Measurements from ENCODE around the gene HNF4A.

The HNF4A gene

GRCh38 chr20:44420497-44420896, 65.0 kb downstream of the HNF4A start:
- Histone ChIP-seq H3K9ac (ENCODE audit: low read depth, low read length) (no peak overlapping the region), H3K27me3 (ENCODE audit: insufficient read depth, low read length) (no peaks in the 10 kb centered on the region; the same call in 1 of the 2 replicates), H3K9me3 (ENCODE audit: insufficient read depth, low read depth, low read length) (no peaks in the 10 kb centered on the region), H3K27ac (ENCODE audit: low read depth, low read length) (no peak overlapping the region), H3K36me3 (ENCODE audit: insufficient read depth, low read length) (no peaks in the 10 kb centered on the region), H3K4me3 (ENCODE audit: low read length) (no peak overlapping the region), H3K4me1 (ENCODE audit: insufficient read depth, low read length) (no peaks in the 10 kb centered on the region)
- 96% methylated on average over 4 of the region's 4 CpGs for WGBS

DNA sequence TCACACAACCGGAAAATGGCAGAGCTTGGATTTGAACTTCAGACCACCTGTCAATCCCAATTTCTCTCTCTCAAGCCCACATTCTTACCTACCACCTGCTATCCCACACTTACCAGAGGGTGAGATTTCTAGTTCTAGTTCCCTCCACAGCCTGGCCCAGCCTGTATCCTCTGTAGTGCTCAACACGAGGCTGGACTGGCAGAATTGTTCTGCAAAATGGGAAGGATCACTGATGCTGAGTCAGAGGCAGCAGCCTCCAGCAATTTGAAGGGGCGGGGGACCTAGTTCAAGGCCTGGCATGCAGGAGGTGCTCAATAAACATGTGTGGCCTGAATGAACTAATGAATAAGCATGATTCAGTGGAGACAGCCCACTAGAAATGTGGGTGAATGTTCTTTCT, 66.6 kb downstream of the HNF4A start:
- Histone ChIP-seq H3K36me3 (ENCODE audit: insufficient read depth, low read length) (no peaks in the 10 kb centered on the region), H3K9me3 (ENCODE audit: insufficient read depth, low read depth, low read length) (no peaks in the 10 kb centered on the region), H3K4me3 (ENCODE audit: low read length) (no peak overlapping the region), H3K9ac (ENCODE audit: low read depth, low read length) (no peak overlapping the region), H3K4me1 (ENCODE audit: insufficient read depth, low read length) (no peaks in the 10 kb centered on the region), H3K27ac (ENCODE audit: low read depth, low read length) (no peak overlapping the region), H3K27me3 (ENCODE audit: insufficient read depth, low read length) (no peaks in the 10 kb centered on the region; the same call in 1 of the 2 replicates)
- WGBS = 78% methylated on average over 3 of the region's 3 CpGs

DNA sequence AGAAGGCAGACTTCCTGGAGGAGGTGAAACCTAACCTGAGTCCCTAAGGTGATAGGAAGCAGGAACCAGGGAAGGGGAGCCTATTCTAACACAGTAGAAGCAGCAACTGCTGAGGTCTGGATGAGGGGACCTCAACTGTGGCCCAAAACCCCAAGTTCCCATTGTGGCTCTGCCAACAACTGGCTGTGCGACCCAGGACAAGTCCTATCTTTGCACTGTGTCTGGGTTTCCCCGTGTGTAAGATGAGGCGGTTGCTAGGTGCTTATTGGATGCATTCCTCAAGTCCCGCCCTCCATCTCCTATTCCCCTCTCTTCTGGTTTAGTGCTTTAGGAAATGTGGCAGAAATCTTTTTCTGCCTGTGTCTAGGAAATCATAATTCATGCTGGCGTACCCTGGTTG, 68.0 kb downstream of the HNF4A start:
- WGBS = 88% methylated on average over 4 of the region's 5 CpGs
- Histone ChIP-seq H3K9me3 (ENCODE audit: insufficient read depth, low read depth, low read length) (no peaks in the 10 kb centered on the region), H3K4me3 (ENCODE audit: low read length) (no peak overlapping the region), H3K36me3 (ENCODE audit: insufficient read depth, low read length) (no peaks in the 10 kb centered on the region), H3K27me3 (ENCODE audit: insufficient read depth, low read length) (no peaks in the 10 kb centered on the region; the same call in 1 of the 2 replicates), H3K9ac (ENCODE audit: low read depth, low read length) (no peak overlapping the region), H3K4me1 (ENCODE audit: insufficient read depth, low read length) (no peaks in the 10 kb centered on the region), H3K27ac (ENCODE audit: low read depth, low read length) (no peak overlapping the region)

- H3K36me3 ChIP-seq (ENCODE audit: insufficient read depth, low read length) = no peaks in the 10 kb centered on the region
- no peaks in the 10 kb centered on the region for H3K4me1 ChIP-seq (ENCODE audit: insufficient read depth, low read length)
- no peak overlapping the region for H3K9ac ChIP-seq (ENCODE audit: low read depth, low read length)
- H3K27ac ChIP-seq (ENCODE audit: low read depth, low read length) = no peak overlapping the region
- H3K9me3 ChIP-seq (ENCODE audit: insufficient read depth, low read depth, low read length) = no peaks in the 10 kb centered on the region
- H3K27me3 ChIP-seq (ENCODE audit: insufficient read depth, low read length) = no peaks in the 10 kb centered on the region
- WGBS = 89% methylated on average over 14 of the region's 14 CpGs
- H3K4me3 ChIP-seq (ENCODE audit: low read length) = no peak overlapping the region
Measured at GRCh38 chr20:44424039-44424495, 68.6 kb downstream of the HNF4A start.

GRCh38 chr20:44425923-44426322, 70.4 kb downstream of the HNF4A start:
- Histone ChIP-seq H3K27me3 (ENCODE audit: insufficient read depth, low read length) (no peaks in the 10 kb centered on the region), H3K4me3 (ENCODE audit: low read length) (no peak overlapping the region), H3K9me3 (ENCODE audit: insufficient read depth, low read depth, low read length) (no peaks in the 10 kb centered on the region), H3K36me3 (ENCODE audit: insufficient read depth, low read length) (no peaks in the 10 kb centered on the region), H3K27ac (ENCODE audit: low read depth, low read length) (no peak overlapping the region), H3K4me1 (ENCODE audit: insufficient read depth, low read length) (no peaks in the 10 kb centered on the region), H3K9ac (ENCODE audit: low read depth, low read length) (no peak overlapping the region)
- WGBS = 91% methylated on average over 2 of the region's 2 CpGs

DNA sequence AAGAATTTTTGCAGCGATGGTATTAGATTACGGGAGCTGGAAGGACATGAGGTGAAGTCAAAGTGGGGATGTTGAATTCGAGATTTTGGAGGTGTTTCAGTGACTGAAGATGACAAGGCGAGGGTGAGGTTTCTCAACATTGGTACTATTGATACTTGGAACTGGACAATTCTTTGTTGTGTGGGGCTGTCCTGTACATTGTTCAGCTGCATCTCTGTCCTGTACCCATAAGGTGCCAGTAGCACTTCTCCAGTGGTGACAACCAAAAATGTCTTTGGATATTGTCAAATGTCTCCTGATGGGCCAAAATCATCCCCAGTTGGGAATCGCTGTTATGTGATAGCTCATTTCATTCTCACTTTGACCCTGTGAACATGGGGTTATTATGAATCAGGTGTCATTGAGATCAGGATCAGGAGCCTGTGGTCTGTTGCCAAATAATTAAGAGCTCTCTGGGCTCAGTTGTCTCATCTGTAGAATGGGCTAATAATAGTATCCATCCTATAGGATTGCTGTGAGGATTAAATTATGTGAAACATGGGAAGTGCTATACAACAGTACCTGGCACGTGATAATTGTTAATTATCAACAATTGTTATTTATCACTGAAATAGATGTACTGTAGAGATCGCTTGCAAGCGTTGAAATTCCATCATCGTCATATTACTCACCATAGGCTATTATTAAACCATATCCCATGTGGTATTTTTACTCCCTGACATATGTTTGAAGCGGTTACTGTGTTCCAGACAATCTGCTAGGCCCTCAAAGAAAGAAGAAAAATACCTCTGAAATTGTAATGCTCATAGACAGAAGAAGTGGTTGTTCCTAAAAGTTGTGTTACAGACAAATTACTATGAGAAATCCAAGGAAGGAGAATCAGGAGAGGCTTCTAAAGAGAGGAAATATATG, 71.6 kb downstream of the HNF4A start:
- 89% methylated on average over 9 of the region's 10 CpGs for WGBS
- Histone ChIP-seq H3K9ac (ENCODE audit: low read depth, low read length) (no peak overlapping the region), H3K27me3 (ENCODE audit: insufficient read depth, low read length) (no peaks in the 10 kb centered on the region), H3K36me3 (ENCODE audit: insufficient read depth, low read length) (no peaks in the 10 kb centered on the region), H3K27ac (ENCODE audit: low read depth, low read length) (no peak overlapping the region), H3K4me1 (ENCODE audit: insufficient read depth, low read length) (no peaks in the 10 kb centered on the region), H3K4me3 (ENCODE audit: low read length) (no peak overlapping the region), H3K9me3 (ENCODE audit: insufficient read depth, low read depth, low read length) (no peaks in the 10 kb centered on the region)

DNA sequence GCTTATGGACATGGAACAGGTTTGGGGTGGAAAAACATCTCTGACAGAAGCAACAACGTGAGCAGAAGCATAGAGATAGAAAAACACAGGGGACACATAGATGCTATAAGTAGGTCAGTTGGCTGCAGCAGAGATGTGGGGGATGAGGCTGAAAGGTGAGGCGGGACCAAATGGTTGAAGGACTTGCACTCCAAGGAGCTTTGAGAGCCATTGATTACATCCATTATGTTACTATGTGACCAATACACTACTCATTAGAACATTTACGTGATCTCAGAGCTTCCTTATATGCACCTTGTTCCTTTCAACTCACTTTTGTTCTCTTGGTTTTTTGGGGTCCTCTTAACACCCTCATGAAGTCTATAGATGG, 72.3 kb downstream of the HNF4A start:
- Histone ChIP-seq H3K27me3 (ENCODE audit: insufficient read depth, low read length) (no peaks in the 10 kb centered on the region), H3K27ac (ENCODE audit: low read depth, low read length) (no peak overlapping the region), H3K36me3 (ENCODE audit: insufficient read depth, low read length) (no peaks in the 10 kb centered on the region), H3K9ac (ENCODE audit: low read depth, low read length) (no peak overlapping the region), H3K4me1 (ENCODE audit: insufficient read depth, low read length) (no peaks in the 10 kb centered on the region), H3K9me3 (ENCODE audit: insufficient read depth, low read depth, low read length) (no peaks in the 10 kb centered on the region), H3K4me3 (ENCODE audit: low read length) (no peak overlapping the region)
- 88% methylated on average over 3 of the region's 3 CpGs for WGBS

DNA sequence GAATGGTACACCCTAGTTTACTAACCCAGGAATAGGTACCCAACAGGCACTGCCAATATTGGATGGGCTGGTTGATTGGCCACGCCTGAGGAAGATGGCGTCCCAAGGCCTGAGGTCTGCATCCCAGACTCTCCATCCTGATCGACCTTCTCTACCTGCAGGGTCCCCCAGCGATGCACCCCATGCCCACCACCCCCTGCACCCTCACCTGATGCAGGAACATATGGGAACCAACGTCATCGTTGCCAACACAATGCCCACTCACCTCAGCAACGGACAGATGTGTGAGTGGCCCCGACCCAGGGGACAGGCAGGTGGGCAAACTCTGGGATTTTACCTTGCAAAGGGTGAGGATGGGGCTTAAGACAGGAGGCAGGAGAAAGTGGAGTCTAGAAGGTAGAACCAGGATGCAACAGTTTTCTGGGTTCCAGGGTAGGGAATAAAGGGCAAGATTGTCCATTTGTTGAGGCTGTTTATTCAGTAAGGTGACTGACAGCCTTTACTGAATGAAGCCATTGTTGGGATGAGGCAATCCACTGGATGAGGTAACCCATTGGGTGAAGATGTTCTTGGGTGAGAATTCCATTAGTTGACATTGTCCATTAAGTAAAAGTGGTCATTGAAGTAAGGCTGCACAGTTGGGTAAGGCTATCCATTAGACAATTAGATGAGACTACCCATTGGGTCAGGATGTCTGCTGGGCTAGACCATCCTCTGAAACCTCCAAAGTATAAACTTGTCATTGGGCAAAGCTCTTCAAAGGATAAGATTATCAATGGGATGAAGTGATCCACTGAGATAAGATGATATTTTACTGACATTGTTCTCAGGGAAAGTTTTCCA, 72.9 kb downstream of the HNF4A start:
- Histone ChIP-seq H3K4me1 (ENCODE audit: insufficient read depth, low read length) (no peaks in the 10 kb centered on the region), H3K9me3 (ENCODE audit: insufficient read depth, low read depth, low read length) (no peaks in the 10 kb centered on the region), H3K9ac (ENCODE audit: low read depth, low read length) (no peak overlapping the region), H3K36me3 (ENCODE audit: insufficient read depth, low read length) (no peaks in the 10 kb centered on the region), H3K27me3 (ENCODE audit: insufficient read depth, low read length) (no peaks in the 10 kb centered on the region), H3K4me3 (ENCODE audit: low read length) (no peak overlapping the region), H3K27ac (ENCODE audit: low read depth, low read length) (no peak overlapping the region)
- WGBS = 87% methylated on average over 8 of the region's 8 CpGs

DNA sequence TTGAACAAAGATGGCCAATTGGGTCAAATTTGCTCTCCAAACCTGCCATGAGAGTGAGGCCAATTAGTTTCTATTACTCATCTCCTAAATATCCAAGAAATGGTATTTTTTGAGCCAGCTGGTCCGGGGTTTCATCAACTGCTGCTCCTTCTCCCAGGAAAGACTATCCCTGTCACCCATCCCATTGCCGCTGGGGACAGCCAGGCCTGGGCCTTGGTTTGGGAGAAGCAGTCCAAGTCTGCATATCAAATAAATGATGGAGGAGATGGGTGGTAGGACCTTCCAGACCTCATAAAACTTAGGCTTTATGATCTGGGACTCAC, 73.5 kb downstream of the HNF4A start:
- 96% methylated on average over 2 of the region's 2 CpGs for WGBS
- no peaks in the 10 kb centered on the region for H3K36me3 ChIP-seq (ENCODE audit: insufficient read depth, low read length)
- H3K4me3 ChIP-seq (ENCODE audit: low read length) = no peak overlapping the region
- no peak overlapping the region for H3K9ac ChIP-seq (ENCODE audit: low read depth, low read length)
- H3K9me3 ChIP-seq (ENCODE audit: insufficient read depth, low read depth, low read length) = no peaks in the 10 kb centered on the region
- no peak overlapping the region for H3K27ac ChIP-seq (ENCODE audit: low read depth, low read length)
- H3K4me1 ChIP-seq (ENCODE audit: insufficient read depth, low read length) = no peaks in the 10 kb centered on the region
- no peaks in the 10 kb centered on the region for H3K27me3 ChIP-seq (ENCODE audit: insufficient read depth, low read length)

- 92% methylated on average over 17 of the region's 17 CpGs for WGBS
- Histone ChIP-seq H3K9me3 (ENCODE audit: insufficient read depth, low read depth, low read length) (no peaks in the 10 kb centered on the region), H3K27ac (ENCODE audit: low read depth, low read length) (no peak overlapping the region), H3K9ac (ENCODE audit: low read depth, low read length) (no peak overlapping the region), H3K4me3 (ENCODE audit: low read length) (no peak overlapping the region), H3K27me3 (ENCODE audit: insufficient read depth, low read length) (no peaks in the 10 kb centered on the region), H3K4me1 (ENCODE audit: insufficient read depth, low read length) (no peaks in the 10 kb centered on the region), H3K36me3 (ENCODE audit: insufficient read depth, low read length) (no peaks in the 10 kb centered on the region)
Measured at GRCh38 chr20:44429419-44430269, 74.1 kb downstream of the HNF4A start.

Data from HUES64 (cell line).